Measurements from ENCODE around the gene PRRC2B. TPM values are rescaled to one million over a fixed set of nuclear protein-coding genes. Genes with fewer than 3 reads are reported as not detected.
A peak's percentile ranks its signal among the peaks of the same experiment; 100 is the strongest.

The PRRC2B gene
- total and polyA plus RNA-seq, 7 donors = 22.7 to 114 (median 63.6) TPM

- DNase-seq (no peak), ATAC-seq (no peak)
- no peak overlapping the region for H3K4me3 ChIP-seq
- intact Hi-C loops (cut with DNase I) = loop anchor here in 1 of 2 donors (10.0 kb wide), 1 partner anchor 313 kb away; no protein-coding TSS in a partner anchor
- no peak for TF ChIP-seq CTCF (IDR thresholded peaks at IDR 0.05)
- no peaks in the 10 kb centered on the region for H3K9me3 ChIP-seq
- H3K36me3 ChIP-seq (ENCODE audit: insufficient read depth in 1 of 2, low read depth in 1 of 2) = peaks cover 6 to 98% of the 10 kb centered on the region in 2 donors
- WGBS, 3 donors = 90 to 91% (median 90%) methylated on average over 10 of the region's 10 CpGs
- H3K27me3 ChIP-seq (ENCODE audit: insufficient read depth in 3 of 3, low read length in 2 of 3) = no peaks in the 10 kb centered on the region
- no peak overlapping the region for H3K27ac ChIP-seq
- no peaks in the 10 kb centered on the region for H3K4me1 ChIP-seq
These were observed 63.9 kb downstream of the PRRC2B start for GRCh38 chr9:131457746-131458145.

GRCh38 chr9:131459056-131459455 is 65.2 kb downstream of the PRRC2B start:
- WGBS, 3 donors = 91 to 96% (median 94%) methylated on average over 10 of the region's 10 CpGs
- no peak for TF ChIP-seq CTCF (IDR thresholded peaks at IDR 0.05)

GRCh38 chr9:131461166-131461565 is 67.3 kb downstream of the PRRC2B start:
- H3K36me3 ChIP-seq (ENCODE audit: insufficient read depth in 1 of 2, low read depth in 1 of 2) = peaks cover 9 to 100% of the 10 kb centered on the region in 2 donors
- H3K4me3 ChIP-seq = no peak overlapping the region
- WGBS, 3 donors = 94 to 100% (median 100%) methylated on average over 1 of the region's 1 CpG
- no peaks in the 10 kb centered on the region for H3K9me3 ChIP-seq
- no peak for ATAC-seq
- no peaks in the 10 kb centered on the region for H3K4me1 ChIP-seq
- no peak for TF ChIP-seq CTCF (IDR thresholded peaks at IDR 0.05)
- intact Hi-C loops (cut with DNase I) = no loop called here
- no peak overlapping the region for H3K27ac ChIP-seq
- no peaks in the 10 kb centered on the region for H3K27me3 ChIP-seq (ENCODE audit: insufficient read depth in 3 of 3, low read length in 2 of 3)
- DNase-seq = no peak

More at GRCh38 chr9:131459056-131459455, 65.2 kb downstream of the PRRC2B start:
- H3K36me3 ChIP-seq (ENCODE audit: insufficient read depth in 1 of 2, low read depth in 1 of 2) = peaks cover 9 to 99% of the 10 kb centered on the region in 2 donors
- H3K9me3 ChIP-seq = no peaks in the 10 kb centered on the region
- DNase-seq (no peak), ATAC-seq (peak in 1 of 4 donors; percentile 38)
- no peaks in the 10 kb centered on the region for H3K27me3 ChIP-seq (ENCODE audit: insufficient read depth in 3 of 3, low read length in 2 of 3)
- H3K4me1 ChIP-seq = no peaks in the 10 kb centered on the region
- no peak overlapping the region for H3K4me3 ChIP-seq
- no peak overlapping the region for H3K27ac ChIP-seq
- intact Hi-C loops (cut with DNase I) = loop anchor here in 1 of 2 donors (10.0 kb wide), 1 partner anchor 314 kb away; no protein-coding TSS in a partner anchor

GRCh38 chr9:131464354-131465000 is 70.6 kb downstream of the PRRC2B start:
- H3K4me1 ChIP-seq = no peaks in the 10 kb centered on the region
- peaks cover 10 to 100% of the 10 kb centered on the region in 2 donors for H3K36me3 ChIP-seq (ENCODE audit: insufficient read depth in 1 of 2, low read depth in 1 of 2)
- H3K4me3 ChIP-seq = no peak overlapping the region
- H3K9me3 ChIP-seq = no peaks in the 10 kb centered on the region
- WGBS, 3 donors = 86 to 91% (median 87%) methylated on average over 24 of the region's 24 CpGs
- no peak for DNase-seq
- no peaks in the 10 kb centered on the region for H3K27me3 ChIP-seq (ENCODE audit: insufficient read depth in 3 of 3, low read length in 2 of 3)
- H3K27ac ChIP-seq = no peak overlapping the region
- ATAC-seq = peak in 1 of 4 donors; percentile 22
- intact Hi-C loops (cut with DNase I) = no loop called here
- TF ChIP-seq CTCF (IDR thresholded peaks at IDR 0.05) = no peak
